Astrocyte of the spinal cord (primary cell): Measurements from ENCODE around the gene TBC1D1.

Source experiments
- DNase-seq: peaks from one replicate; pipeline ENCODE4 v3.0.0; 2011; ENCODE audit warnings: low read depth, low spot score
- H3K4me3 ChIP-seq: 2 replicates; pipeline ENCODE4 v1.5.1; 2011; ENCODE audit warnings: low read depth, mild to moderate bottlenecking, low read length, moderate library complexity
- in situ Hi-C: cut with HindIII; loops from 2 replicates; pipeline ENCODE4 v1.10.0; 2017; ENCODE audit warnings: low sequenced_read_pairs
- TF ChIP-seq, protein P1 (sequence below): IDR thresholded peaks from 2 replicates; pipeline ENCODE4 v1.5.1; 2012; ENCODE audit warnings: low read depth, mild to moderate bottlenecking, low read length, inconsistent platforms

The TBC1D1 gene

GRCh38 chr4:37895271-37895670 is 4.4 kb downstream of the TBC1D1 start:
- TF ChIP-seq, protein P1, sequence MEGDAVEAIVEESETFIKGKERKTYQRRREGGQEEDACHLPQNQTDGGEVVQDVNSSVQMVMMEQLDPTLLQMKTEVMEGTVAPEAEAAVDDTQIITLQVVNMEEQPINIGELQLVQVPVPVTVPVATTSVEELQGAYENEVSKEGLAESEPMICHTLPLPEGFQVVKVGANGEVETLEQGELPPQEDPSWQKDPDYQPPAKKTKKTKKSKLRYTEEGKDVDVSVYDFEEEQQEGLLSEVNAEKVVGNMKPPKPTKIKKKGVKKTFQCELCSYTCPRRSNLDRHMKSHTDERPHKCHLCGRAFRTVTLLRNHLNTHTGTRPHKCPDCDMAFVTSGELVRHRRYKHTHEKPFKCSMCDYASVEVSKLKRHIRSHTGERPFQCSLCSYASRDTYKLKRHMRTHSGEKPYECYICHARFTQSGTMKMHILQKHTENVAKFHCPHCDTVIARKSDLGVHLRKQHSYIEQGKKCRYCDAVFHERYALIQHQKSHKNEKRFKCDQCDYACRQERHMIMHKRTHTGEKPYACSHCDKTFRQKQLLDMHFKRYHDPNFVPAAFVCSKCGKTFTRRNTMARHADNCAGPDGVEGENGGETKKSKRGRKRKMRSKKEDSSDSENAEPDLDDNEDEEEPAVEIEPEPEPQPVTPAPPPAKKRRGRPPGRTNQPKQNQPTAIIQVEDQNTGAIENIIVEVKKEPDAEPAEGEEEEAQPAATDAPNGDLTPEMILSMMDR, result no peak
- no peak for DNase-seq
- no peak overlapping the region for H3K4me3 ChIP-seq
- in situ Hi-C loops, result no loop called here

DNA sequence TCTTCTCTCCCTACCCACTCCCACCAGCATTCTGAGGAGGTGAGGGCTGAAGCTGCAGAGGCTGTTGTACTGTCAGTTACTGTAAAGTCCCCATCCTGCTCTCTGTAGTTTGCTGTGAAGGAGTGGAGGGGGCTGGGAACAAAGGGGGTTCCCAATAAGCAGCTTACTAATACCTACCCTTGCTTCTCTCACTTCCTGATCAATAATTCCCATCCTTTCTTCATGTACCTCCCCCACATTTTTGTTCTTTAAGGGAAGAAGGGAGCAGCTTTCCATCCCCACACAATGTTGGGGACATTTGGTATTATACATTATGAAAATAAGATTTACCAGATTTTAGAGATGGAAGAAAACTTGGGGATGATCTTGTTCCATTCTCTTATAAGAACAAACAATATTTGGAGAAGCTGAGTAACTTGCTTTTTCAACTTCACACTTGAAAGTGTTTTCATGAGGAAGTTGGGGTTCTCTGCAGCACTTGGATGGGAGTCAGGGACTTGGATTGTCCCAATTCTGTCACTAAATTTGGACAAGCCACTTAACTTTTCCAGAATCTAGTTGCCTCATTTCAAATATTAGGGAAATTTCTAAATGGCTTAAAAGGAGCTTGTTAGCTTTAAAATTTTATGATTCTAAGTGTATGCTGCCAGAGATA is 5.4 kb downstream of the TBC1D1 start:
- TF ChIP-seq, protein P1, result no peak
- in situ Hi-C loops, result no loop called here
- no peak for DNase-seq
- no peak overlapping the region for H3K4me3 ChIP-seq

DNA sequence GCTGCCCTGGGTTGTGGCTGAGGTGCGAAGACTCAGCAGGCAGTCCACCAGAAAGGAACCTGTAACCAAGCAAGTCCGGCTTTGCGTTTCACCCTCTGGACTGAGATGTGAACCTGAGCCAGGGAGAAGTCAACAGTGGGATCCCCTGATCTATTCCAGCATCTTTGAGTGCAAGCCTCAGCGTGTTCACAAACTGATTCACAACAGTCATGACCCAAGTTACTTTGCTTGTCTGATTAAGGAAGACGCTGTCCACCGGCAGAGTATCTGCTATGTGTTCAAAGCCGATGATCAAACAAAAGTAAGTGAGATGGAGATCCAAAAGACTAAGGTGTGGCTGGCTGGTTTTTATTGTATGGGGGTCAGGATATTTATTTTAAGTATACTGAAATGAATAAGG is 11.3 kb downstream of the TBC1D1 start:
- TF ChIP-seq, protein P1, result no peak
- H3K4me3 ChIP-seq, result no peak overlapping the region
- in situ Hi-C loops, result no loop called here
- no peak for DNase-seq

GRCh38 chr4:37902738-37903693 is 12.1 kb downstream of the TBC1D1 start:
- no peak for DNase-seq
- H3K4me3 ChIP-seq, result no peak overlapping the region
- TF ChIP-seq, protein P1, result no peak
- in situ Hi-C loops, result no loop called here

DNA sequence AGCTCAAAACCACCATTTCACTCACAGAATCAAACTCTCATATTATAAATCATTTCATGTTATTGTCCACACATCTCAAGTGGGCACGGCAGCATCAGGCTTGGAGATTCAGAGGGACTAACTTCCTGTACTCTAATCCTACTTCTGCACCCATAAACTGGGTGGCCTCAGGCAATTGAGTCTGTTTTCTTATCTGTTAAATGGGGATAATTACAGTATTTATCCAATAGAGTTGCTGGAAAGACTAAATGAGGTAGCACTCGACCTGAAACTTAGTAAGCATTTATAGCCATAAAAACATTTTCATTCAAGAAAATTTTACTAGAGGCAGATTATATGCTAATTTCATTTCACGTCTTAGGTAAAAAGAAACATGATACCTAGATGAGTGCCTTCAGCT is 13.0 kb downstream of the TBC1D1 start:
- in situ Hi-C loops, result no loop called here
- no peak overlapping the region for H3K4me3 ChIP-seq
- TF ChIP-seq, protein P1, result no peak
- no peak for DNase-seq

GRCh38 chr4:37904824-37905223 is 13.9 kb downstream of the TBC1D1 start:
- no peak overlapping the region for H3K4me3 ChIP-seq
- TF ChIP-seq, protein P1, result no peak
- in situ Hi-C loops, result no loop called here
- DNase-seq, result no peak
